COLO668 (cell line): Measurements from ENCODE around the gene UBE2E3.
"Not testable (repeated sequence)": the region's sequence is repeated elsewhere in the genome, so short reads cannot be mapped to it uniquely, and the experiment has no call there.

Experiments
- DNase-seq: peaks from one replicate; lab custom pipeline; 2025; ENCODE audit not compliant: unreplicated experiment; lab: John Stamatoyannopoulos, UW

UBE2E3 gene

GRCh38 chr2:181025004-181025403 lies 44.6 kb downstream of the UBE2E3 start:
- no peak for DNase-seq

GRCh38 chr2:181036445-181036844 lies 56.0 kb downstream of the UBE2E3 start:
- DNase-seq = no peak

- DNase-seq = no peak
These were observed 56.6 kb downstream of the UBE2E3 start for GRCh38 chr2:181036848-181037603.

GRCh38 chr2:181037922-181038321 lies 57.5 kb downstream of the UBE2E3 start:
- no peak for DNase-seq

- no peak for DNase-seq
These were observed 58.4 kb downstream of the UBE2E3 start for GRCh38 chr2:181038796-181039195.

- DNase-seq = not testable (repeated sequence)
These were observed 60.4 kb downstream of the UBE2E3 start for GRCh38 chr2:181040839-181041238.

GRCh38 chr2:181041661-181042060 lies 61.3 kb downstream of the UBE2E3 start:
- DNase-seq = no peak

- DNase-seq = no peak
These were observed 62.3 kb downstream of the UBE2E3 start for GRCh38 chr2:181042706-181043105.

GRCh38 chr2:181046833-181047232 lies 66.4 kb downstream of the UBE2E3 start:
- no peak for DNase-seq

GRCh38 chr2:181047829-181048228 lies 67.4 kb downstream of the UBE2E3 start:
- no peak for DNase-seq

- DNase-seq = no peak
These were observed 71.6 kb downstream of the UBE2E3 start for GRCh38 chr2:181051861-181052522.

GRCh38 chr2:181052523-181052891 lies 72.1 kb downstream of the UBE2E3 start:
- DNase-seq = no peak

- DNase-seq = no peak
These were observed 73.9 kb downstream of the UBE2E3 start for GRCh38 chr2:181054256-181054655.

- DNase-seq = no peak
These were observed 74.4 kb downstream of the UBE2E3 start for GRCh38 chr2:181054843-181055242.

- no peak for DNase-seq
These were observed 78.2 kb downstream of the UBE2E3 start for GRCh38 chr2:181058378-181059269.

- DNase-seq = no peak
These were observed 83.3 kb downstream of the UBE2E3 start for GRCh38 chr2:181063696-181064095.

- DNase-seq = no peak
These were observed 85.1 kb downstream of the UBE2E3 start for GRCh38 chr2:181065458-181065857.

GRCh38 chr2:181066333-181066732 lies 85.9 kb downstream of the UBE2E3 start:
- DNase-seq = no peak

- DNase-seq = no peak
These were observed 89.9 kb downstream of the UBE2E3 start for GRCh38 chr2:181070119-181070835.

- no peak for DNase-seq
These were observed 90.4 kb downstream of the UBE2E3 start for GRCh38 chr2:181070836-181071200.
